ENCODE data around the gene ACSL6. TPM values are rescaled to one million over a fixed set of nuclear protein-coding genes. Genes with fewer than 3 reads are reported as not detected.

Gene ACSL6
- total and polyA plus RNA-seq, 2 donors (not counting 1 experiment from before 2014, with no cell fraction given): 0.03 to 0.62 TPM

DNA sequence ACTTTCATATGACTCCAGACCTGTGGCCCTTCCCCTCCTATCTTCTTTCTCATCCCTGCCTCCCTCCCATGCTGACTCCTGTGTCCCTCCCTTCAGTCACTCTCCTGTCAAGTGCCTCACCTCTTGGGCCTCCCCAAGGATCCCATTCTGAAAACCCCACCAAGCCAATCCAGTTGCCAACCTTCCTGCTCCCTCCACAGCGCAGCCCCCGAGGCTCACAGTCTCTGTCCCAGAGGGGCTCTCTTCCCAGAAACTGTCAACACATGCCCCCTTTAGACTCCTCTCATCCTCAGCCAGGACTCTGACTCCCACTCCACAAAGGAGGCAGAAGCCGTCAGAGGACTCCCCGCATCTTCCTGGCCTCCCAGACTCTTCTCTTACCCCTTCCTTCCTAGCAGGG lies 30.8 kb downstream of the ACSL6 start:
- no peak overlapping the region for H3K27ac Mint-ChIP-seq
- no peaks in the 10 kb centered on the region for H3K4me1 ChIP-seq (ENCODE audit: control insufficient read depth in 2 of 2, insufficient read depth in 2 of 2, low read length in 2 of 2)
- no peaks in the 10 kb centered on the region for H3K36me3 ChIP-seq (replicated peaks in 1 of 2; ENCODE audit: control extremely low read depth in 1 of 2, control insufficient read depth in 1 of 2, extremely low read depth in 1 of 2, insufficient read depth in 2 of 2, low read length in 1 of 2)
- H2AFZ ChIP-seq (ENCODE audit: insufficient read depth, low read depth, low read length, poor library complexity, severe bottlenecking): no peak overlapping the region
- no peaks in the 10 kb centered on the region for H3K9me3 ChIP-seq (ENCODE audit: control extremely low read depth in 1 of 3, control insufficient read depth in 2 of 3, insufficient read depth in 1 of 3, low read length in 2 of 3)
- H3K4me3 ChIP-seq (ENCODE audit: control extremely low read depth in 1 of 5, extremely low read depth in 1 of 5, insufficient read depth in 1 of 5, low read depth in 2 of 5, low read length in 4 of 5): no peak overlapping the region
- H3K27me3 ChIP-seq (replicated peaks in 1 of 4; ENCODE audit: control extremely low read depth in 1 of 4, control insufficient read depth in 3 of 4, insufficient read depth in 4 of 4, low read length in 3 of 4): no peaks in the 10 kb centered on the region
- H3K27ac ChIP-seq (ENCODE audit: low read length in 2 of 2): no peak overlapping the region
- H3K4me2 ChIP-seq (replicated peaks; ENCODE audit: low read depth, low read length, poor library complexity, severe bottlenecking): no peak overlapping the region
- DNase-seq: no peak
- H3K27me3 Mint-ChIP-seq: peaks cover 8% of the 10 kb centered on the region
- no peak overlapping the region for H3K4me3 Mint-ChIP-seq
- no peaks in the 10 kb centered on the region for H3K9me3 Mint-ChIP-seq (ENCODE audit: insufficient read depth)
- H4K20me1 ChIP-seq (ENCODE audit: control insufficient read depth, insufficient read depth, low read length, poor library complexity, severe bottlenecking): no peaks in the 10 kb centered on the region
- intact Hi-C loops (cut with micrococcal nuclease): no loop called here
- H3K9ac ChIP-seq (ENCODE audit: low read length): no peak overlapping the region
- no peaks in the 10 kb centered on the region for H3K79me2 ChIP-seq (ENCODE audit: control insufficient read depth, insufficient read depth, low read length)
- 75% methylated on average over 4 of the region's 4 CpGs for WGBS (ENCODE audit: insufficient coverage)
- ChIA-PET CTCF (interaction anchor here (0.9 kb wide), 1 partner anchor 209 kb away, joined by 3 read pairs; no protein-coding TSS in a partner anchor), POLR2A (no interaction called here)
- no peak for TF ChIP-seq EZH2 (IDR thresholded peaks at IDR 0.05; ENCODE audit: borderline replicate concordance, insufficient read depth, low read depth, low read length, poor library complexity, severe bottlenecking)
- TF ChIP-seq, protein P1, sequence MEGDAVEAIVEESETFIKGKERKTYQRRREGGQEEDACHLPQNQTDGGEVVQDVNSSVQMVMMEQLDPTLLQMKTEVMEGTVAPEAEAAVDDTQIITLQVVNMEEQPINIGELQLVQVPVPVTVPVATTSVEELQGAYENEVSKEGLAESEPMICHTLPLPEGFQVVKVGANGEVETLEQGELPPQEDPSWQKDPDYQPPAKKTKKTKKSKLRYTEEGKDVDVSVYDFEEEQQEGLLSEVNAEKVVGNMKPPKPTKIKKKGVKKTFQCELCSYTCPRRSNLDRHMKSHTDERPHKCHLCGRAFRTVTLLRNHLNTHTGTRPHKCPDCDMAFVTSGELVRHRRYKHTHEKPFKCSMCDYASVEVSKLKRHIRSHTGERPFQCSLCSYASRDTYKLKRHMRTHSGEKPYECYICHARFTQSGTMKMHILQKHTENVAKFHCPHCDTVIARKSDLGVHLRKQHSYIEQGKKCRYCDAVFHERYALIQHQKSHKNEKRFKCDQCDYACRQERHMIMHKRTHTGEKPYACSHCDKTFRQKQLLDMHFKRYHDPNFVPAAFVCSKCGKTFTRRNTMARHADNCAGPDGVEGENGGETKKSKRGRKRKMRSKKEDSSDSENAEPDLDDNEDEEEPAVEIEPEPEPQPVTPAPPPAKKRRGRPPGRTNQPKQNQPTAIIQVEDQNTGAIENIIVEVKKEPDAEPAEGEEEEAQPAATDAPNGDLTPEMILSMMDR (IDR thresholded peaks at IDR 0.05): no peak
- no peak for ATAC-seq (ENCODE audit: low read depth)
- H3K4me1 Mint-ChIP-seq: no peaks in the 10 kb centered on the region

DNA sequence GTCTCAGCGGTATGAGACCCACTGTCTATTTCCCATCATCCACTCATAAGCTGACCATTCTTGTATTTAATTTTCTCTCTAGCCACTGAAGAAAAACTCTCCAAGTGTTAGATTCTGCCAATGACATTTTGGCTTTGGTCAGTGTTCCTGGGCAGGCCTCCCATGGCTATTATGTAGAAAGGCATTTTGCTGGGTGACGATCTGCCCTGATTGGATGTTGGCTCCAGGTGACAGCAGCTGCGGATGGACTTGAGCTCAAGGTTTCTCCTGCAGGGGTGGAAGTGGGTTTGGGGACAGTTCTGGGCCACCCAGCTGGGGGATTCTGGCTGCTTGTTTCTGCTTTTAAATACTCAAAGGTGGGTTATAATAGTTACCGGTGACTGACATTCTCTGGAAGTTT lies 31.6 kb downstream of the ACSL6 start:
- Histone ChIP-seq H3K4me2 (replicated peaks; ENCODE audit: low read depth, low read length, poor library complexity, severe bottlenecking) (no peak overlapping the region), H3K9ac (ENCODE audit: low read length) (no peak overlapping the region), H3K4me1 (ENCODE audit: control insufficient read depth in 2 of 2, insufficient read depth in 2 of 2, low read length in 2 of 2) (no peaks in the 10 kb centered on the region), H4K20me1 (ENCODE audit: control insufficient read depth, insufficient read depth, low read length, poor library complexity, severe bottlenecking) (no peaks in the 10 kb centered on the region), H3K27me3 (replicated peaks in 1 of 4; ENCODE audit: control extremely low read depth in 1 of 4, control insufficient read depth in 3 of 4, insufficient read depth in 4 of 4, low read length in 3 of 4) (no peaks in the 10 kb centered on the region), H3K4me3 (ENCODE audit: control extremely low read depth in 1 of 5, extremely low read depth in 1 of 5, insufficient read depth in 1 of 5, low read depth in 2 of 5, low read length in 4 of 5) (no peak overlapping the region), H3K9me3 (ENCODE audit: control extremely low read depth in 1 of 3, control insufficient read depth in 2 of 3, insufficient read depth in 1 of 3, low read length in 2 of 3) (no peaks in the 10 kb centered on the region), H3K36me3 (replicated peaks in 1 of 2; ENCODE audit: control extremely low read depth in 1 of 2, control insufficient read depth in 1 of 2, extremely low read depth in 1 of 2, insufficient read depth in 2 of 2, low read length in 1 of 2) (no peaks in the 10 kb centered on the region), H3K79me2 (ENCODE audit: control insufficient read depth, insufficient read depth, low read length) (no peaks in the 10 kb centered on the region), H2AFZ (ENCODE audit: insufficient read depth, low read depth, low read length, poor library complexity, severe bottlenecking) (no peak overlapping the region), H3K27ac (ENCODE audit: low read length in 2 of 2) (no peak overlapping the region)
- peaks cover 8% of the 10 kb centered on the region for H3K27me3 Mint-ChIP-seq
- no peak for ATAC-seq (ENCODE audit: low read depth)
- POLR2A ChIA-PET: no interaction called here
- H3K9me3 Mint-ChIP-seq (ENCODE audit: insufficient read depth): no peaks in the 10 kb centered on the region
- TF ChIP-seq EZH2 (IDR thresholded peaks at IDR 0.05; ENCODE audit: borderline replicate concordance, insufficient read depth, low read depth, low read length, poor library complexity, severe bottlenecking): no peak
- TF ChIP-seq, protein P1 (IDR thresholded peaks at IDR 0.05): no peak
- intact Hi-C loops (cut with micrococcal nuclease): no loop called here
- no peak overlapping the region for H3K4me3 Mint-ChIP-seq
- no peaks in the 10 kb centered on the region for H3K4me1 Mint-ChIP-seq
- no peak for DNase-seq
- WGBS (ENCODE audit: insufficient coverage): 100% methylated on average over 2 of the region's 4 CpGs
- no peak overlapping the region for H3K27ac Mint-ChIP-seq
- CTCF ChIA-PET: interaction anchor here (0.5 to 0.9 kb wide), 2 partner anchors 210 to 484 kb away, joined by 3 read pairs; no protein-coding TSS in a partner anchor
